Mucosa of descending colon (tissue), 3 donors: ENCODE results near the gene MSI2. TPM values are rescaled to one million over a fixed set of nuclear protein-coding genes. Genes with fewer than 3 reads are reported as not detected.

ENCODE experiments used
- ATAC-seq: fragments of 200-7000 bp; cut with Tn5 transposase; one replicate; pipeline ENCODE4 v1.9.1; 2020; ENCODE audit warnings: mild to moderate bottlenecking, moderate library complexity
- DNase-seq, 3 donors: peaks; one replicate each; pipeline ENCODE4 v3.0.0-alpha.2; 2020
- H3K36me3 ChIP-seq: fragments of 200-600 bp; one replicate; pipeline ENCODE4 v1.8.0; 2021; ENCODE audit warnings: low read depth, mild to moderate bottlenecking
- H3K4me1 ChIP-seq: fragments of 200-600 bp; one replicate; pipeline ENCODE4 v1.8.0; 2021; ENCODE audit warnings: low read depth, mild to moderate bottlenecking
- H3K4me3 ChIP-seq: fragments of 200-600 bp; one replicate; pipeline ENCODE4 v1.8.0; 2021; ENCODE audit warnings: mild to moderate bottlenecking
- H3K9me3 ChIP-seq: fragments of 200-600 bp; one replicate; pipeline ENCODE4 v1.8.0; 2021; ENCODE audit warnings: mild to moderate bottlenecking
- CTCF ChIP-seq: fragments of 200-600 bp; IDR thresholded peaks from one replicate; pipeline ENCODE4 v1.8.0; 2022; ENCODE audit warnings: antibody characterized with exemption, mild to moderate bottlenecking
- intact Hi-C, 2 donors: fragments of 100-400 bp; cut with DNase I in 1 of 2; cut with micrococcal nuclease in 1 of 2; formaldehyde crosslinking; loops; one replicate each; pipeline versions ENCODE4 v1.11.0 to v1.11.1; 2022; cut with DNase I, micrococcal nuclease
- total RNA-seq, 3 donors: library from RNA; stranded (reverse); fragmentation: NEBNext Ultra II Directional in 2 of 3; extraction: Animal tissue kit (Norgen Biotek cat#: 25700) in 2 of 3; gene quantifications; one replicate each; pipeline versions ENCODE4 v1.2.1 to v1.2.4, GENCODE V29; 2021 to 2023
- donor health status: DM: no; HTN: no; CAD: no; lungs with moderate emphysema.
- donor health status: DM: no; HTN: no; CAD: no.
- donor health status: DM: no; HTN: yes; CAD: no.

Gene MSI2
- total RNA-seq, 3 donors from 2014 or later: 60.0 to 72.6 (median 65.7) TPM

DNA sequence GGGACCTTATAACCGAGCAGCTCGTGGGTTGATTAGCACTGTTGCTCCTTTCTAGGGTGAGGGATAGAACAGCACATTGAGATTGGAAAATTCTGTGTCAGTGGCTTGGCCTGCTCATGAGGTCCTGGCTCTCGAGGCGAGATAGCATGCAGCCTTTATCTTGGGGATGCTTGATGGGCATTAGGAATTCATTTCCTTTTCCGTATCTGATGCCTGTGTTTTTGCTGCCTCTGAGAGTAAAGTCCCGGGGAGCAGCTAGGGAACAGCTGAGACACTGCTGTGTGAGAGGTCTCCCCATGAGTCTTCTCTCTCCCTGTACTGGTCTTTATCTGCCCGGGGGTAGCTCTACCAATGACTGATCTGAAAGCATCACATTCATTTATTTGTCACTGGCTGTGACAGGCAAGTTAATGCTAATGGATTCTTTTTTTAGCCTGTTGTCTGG lies 14.5 kb downstream of the MSI2 start:
- ATAC-seq (no peak), DNase-seq (no peak)
- intact Hi-C loops: no loop called here
- H3K36me3 ChIP-seq: no peaks in the 10 kb centered on the region
- TF ChIP-seq CTCF: no peak
- no peak overlapping the region for H3K4me3 ChIP-seq
- H3K9me3 ChIP-seq: no peaks in the 10 kb centered on the region
- H3K4me1 ChIP-seq: no peaks in the 10 kb centered on the region

GRCh38 chr17:57271821-57272220 lies 15.5 kb downstream of the MSI2 start:
- DNase-seq (no peak), ATAC-seq (no peak)
- intact Hi-C loops: no loop called here
- Histone ChIP-seq H3K4me1 (no peaks in the 10 kb centered on the region), H3K36me3 (no peaks in the 10 kb centered on the region), H3K9me3 (no peaks in the 10 kb centered on the region), H3K4me3 (no peak overlapping the region)
- TF ChIP-seq CTCF: no peak

GRCh38 chr17:57273490-57273889 lies 17.2 kb downstream of the MSI2 start:
- no peak for ATAC-seq
- no peak for DNase-seq
- no peaks in the 10 kb centered on the region for H3K9me3 ChIP-seq
- H3K4me3 ChIP-seq: no peak overlapping the region
- H3K4me1 ChIP-seq: no peaks in the 10 kb centered on the region
- intact Hi-C loops: no loop called here
- no peaks in the 10 kb centered on the region for H3K36me3 ChIP-seq
- TF ChIP-seq CTCF: no peak

DNA sequence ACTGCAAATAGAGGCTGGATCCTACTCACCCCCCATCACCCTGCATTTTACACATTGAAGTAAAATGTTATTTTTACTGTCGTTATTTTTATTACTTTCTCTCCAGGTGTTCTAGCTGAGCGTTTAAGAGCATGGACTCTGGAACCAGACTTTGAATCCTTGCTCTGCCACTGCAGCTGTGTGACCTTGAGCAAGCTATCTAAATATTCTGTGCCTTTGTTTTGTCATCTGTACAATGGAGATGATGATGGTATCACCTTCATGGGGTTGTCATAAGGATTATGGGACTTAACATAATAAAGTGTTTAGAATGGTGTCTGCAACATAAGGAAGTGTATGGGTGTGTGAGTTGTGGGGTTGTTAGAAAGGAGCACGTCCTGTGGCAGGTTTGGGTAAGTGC lies 17.8 kb downstream of the MSI2 start:
- TF ChIP-seq CTCF: no peak
- intact Hi-C loops: no loop called here
- DNase-seq (no peak), ATAC-seq (no peak)
- no peak overlapping the region for H3K4me3 ChIP-seq
- H3K9me3 ChIP-seq: no peaks in the 10 kb centered on the region
- no peaks in the 10 kb centered on the region for H3K4me1 ChIP-seq
- no peaks in the 10 kb centered on the region for H3K36me3 ChIP-seq

DNA sequence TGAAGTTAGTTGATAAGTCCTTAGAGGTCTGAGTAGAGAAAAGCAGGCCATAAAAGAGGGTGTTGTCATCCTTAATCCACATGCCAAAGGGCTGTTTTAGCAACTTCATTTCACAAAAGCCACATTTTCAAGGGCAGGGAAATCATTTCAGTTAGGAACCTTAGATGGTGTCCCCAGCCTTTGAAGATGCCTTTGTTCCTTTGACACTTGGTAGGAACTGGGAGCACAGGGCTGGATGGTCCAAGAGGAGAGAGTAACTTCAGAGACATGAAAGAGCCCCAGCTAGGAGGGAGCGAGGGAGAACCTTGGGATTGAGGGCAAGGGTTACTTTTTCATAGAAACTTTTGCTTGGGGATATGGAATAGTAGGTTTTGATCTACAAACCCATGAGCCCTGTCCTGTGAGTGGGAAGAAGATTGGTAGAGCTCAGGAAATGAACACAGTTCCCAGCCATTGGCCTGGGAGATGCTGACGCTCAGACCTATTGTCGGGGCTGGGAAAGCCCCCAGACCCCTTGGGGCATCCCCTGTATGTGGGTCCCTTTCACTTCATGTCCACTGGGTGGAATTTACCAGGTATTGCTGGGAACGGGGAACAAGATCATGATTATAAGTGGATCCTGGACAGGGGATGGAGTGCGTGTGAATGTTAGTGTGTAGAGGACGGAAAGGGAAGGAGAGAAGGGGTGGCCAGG lies 18.9 kb downstream of the MSI2 start:
- DNase-seq: no peak

More for the DNA sequence above, 18.9 kb downstream of the MSI2 start:
- Histone ChIP-seq H3K9me3 (no peaks in the 10 kb centered on the region), H3K4me3 (no peak overlapping the region), H3K36me3 (no peaks in the 10 kb centered on the region), H3K4me1 (no peaks in the 10 kb centered on the region)
- intact Hi-C loops: no loop called here
- TF ChIP-seq CTCF: no peak
- peak; percentile 26 for ATAC-seq
